Measurements from ENCODE around the gene RNPEPL1.

RNPEPL1 gene

DNA sequence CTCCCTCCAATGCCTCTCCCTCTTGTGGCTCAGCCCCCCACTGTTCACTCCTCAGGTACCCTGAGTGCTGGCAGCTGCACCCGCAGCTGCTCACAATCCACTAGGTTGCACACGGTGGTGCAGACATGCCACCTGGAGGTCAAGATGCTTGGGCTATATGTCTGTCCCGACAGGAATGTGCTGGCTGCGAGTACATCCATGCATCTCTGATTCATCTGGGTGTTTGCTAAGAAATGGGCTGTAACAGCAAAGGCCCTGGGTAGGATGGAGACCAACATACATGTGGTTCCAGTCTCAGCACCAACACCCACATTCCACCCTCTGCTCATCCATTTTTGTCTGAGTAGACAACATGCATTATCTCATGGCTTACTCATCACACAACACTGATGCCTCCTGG is 41.8 kb upstream of the RNPEPL1 start:
- H3K4me2 ChIP-seq (ENCODE audit: low read length) = no peak overlapping the region
- H3K36me3 ChIP-seq (ENCODE audit: control insufficient read depth, insufficient read depth, low read length) = no peaks in the 10 kb centered on the region
- H3K27me3 ChIP-seq (ENCODE audit: insufficient read depth, low read length, poor library complexity) = no peaks in the 10 kb centered on the region
- no peak overlapping the region for H2BK15ac ChIP-seq (replicated peaks; ENCODE audit: low read depth)
- WGBS (ENCODE audit: extremely low coverage, insufficient coverage, low lambda C conversion rate) = no CpG with 5 or more reads among the region's 4 CpGs
- H3K79me2 ChIP-seq (ENCODE audit: control insufficient read depth, insufficient read depth, low read length) = no peaks in the 10 kb centered on the region
- H2AK5ac ChIP-seq (ENCODE audit: low read length) = no peak overlapping the region
- H3K23ac ChIP-seq (ENCODE audit: low read length) = no peak overlapping the region
- H3K79me1 ChIP-seq (ENCODE audit: low read length) = no peaks in the 10 kb centered on the region
- no peak overlapping the region for H3K18ac ChIP-seq (ENCODE audit: low read length)
- H4K5ac ChIP-seq (ENCODE audit: low read length) = no peak overlapping the region
- no peak overlapping the region for H3K4me3 ChIP-seq (ENCODE audit: low read length)
- no peaks in the 10 kb centered on the region for H3K4me1 ChIP-seq (ENCODE audit: control insufficient read depth, low read depth, low read length)
- no peak overlapping the region for H3K56ac ChIP-seq (ENCODE audit: low read length)
- H3K4ac ChIP-seq (ENCODE audit: low read depth, low read length) = no peak overlapping the region
- H4K8ac ChIP-seq (ENCODE audit: low read depth, low read length) = no peak overlapping the region
- no peak overlapping the region for H2BK120ac ChIP-seq (ENCODE audit: low read depth, low read length)
- no peak overlapping the region for H3K9ac ChIP-seq (ENCODE audit: low read length)
- DNase-seq = no peak
- H2BK5ac ChIP-seq (ENCODE audit: low read length) = no peak overlapping the region
- no peak overlapping the region for H3K27ac ChIP-seq (ENCODE audit: low read depth, low read length)

DNA sequence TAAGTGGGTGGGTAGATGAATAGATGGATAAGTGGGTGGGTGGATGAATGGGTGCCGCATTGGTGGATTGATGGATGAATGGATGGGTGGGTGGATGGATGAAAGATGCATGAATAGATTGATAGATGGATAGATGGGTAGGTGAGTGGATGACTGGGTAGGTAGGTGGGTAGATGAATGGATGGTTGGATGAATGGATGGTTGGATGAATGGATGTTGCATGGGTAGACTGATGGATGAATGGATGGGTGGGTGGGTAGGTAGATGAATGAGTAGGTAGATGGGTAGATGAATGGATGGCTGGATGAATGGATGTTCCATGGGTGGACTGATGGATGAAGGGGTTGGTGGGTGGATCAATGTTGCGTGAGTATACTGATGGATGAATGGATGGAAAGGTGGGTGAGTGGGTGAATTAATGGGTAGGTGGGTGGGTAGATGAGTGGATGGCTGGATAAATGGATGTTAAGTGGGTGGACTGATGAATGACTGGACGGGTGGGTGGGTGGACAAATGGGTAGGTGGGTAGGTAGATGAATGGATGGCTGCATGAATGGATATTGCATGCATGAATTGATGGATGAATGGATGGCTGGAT is 41.0 kb upstream of the RNPEPL1 start:
- H3K23ac ChIP-seq (ENCODE audit: low read length) = no peak overlapping the region
- H3K79me1 ChIP-seq (ENCODE audit: low read length) = no peaks in the 10 kb centered on the region
- H3K36me3 ChIP-seq (ENCODE audit: control insufficient read depth, insufficient read depth, low read length) = no peaks in the 10 kb centered on the region

DNA sequence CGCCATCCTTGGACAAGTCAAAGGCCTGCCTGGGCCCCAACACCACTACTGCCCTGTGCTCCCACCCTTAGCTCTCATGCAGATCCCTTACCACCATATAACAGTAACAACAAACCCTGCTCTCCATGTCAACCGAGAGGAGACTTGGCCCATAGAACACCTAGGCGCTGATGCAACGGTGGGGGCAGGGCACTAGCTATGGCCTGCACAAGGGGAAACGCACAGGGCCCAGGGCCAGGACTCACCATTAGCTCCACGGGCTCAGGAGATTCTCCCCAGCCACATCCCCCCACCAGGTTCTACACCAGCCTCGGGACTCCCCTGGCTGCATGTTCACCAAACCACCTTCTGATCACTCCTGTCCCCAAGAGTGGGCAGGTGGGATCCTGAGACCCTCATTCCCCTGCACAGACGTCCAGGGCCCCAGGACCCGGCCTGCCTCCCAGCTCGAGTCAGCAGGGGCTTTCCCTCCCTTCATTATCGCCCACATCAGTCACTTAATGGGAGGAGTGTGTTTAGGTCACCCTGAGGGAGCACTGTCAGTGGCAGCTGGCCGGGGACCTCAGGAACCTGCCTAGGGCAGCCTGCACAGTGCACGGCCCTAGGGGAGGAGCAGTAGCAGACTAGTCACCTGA is 39.8 kb upstream of the RNPEPL1 start:
- Histone ChIP-seq H4K8ac (ENCODE audit: low read depth, low read length) (no peak overlapping the region), H3K18ac (ENCODE audit: low read length) (no peak overlapping the region), H2AK5ac (ENCODE audit: low read length) (no peak overlapping the region), H2BK5ac (ENCODE audit: low read length) (no peak overlapping the region), H3K56ac (ENCODE audit: low read length) (no peak overlapping the region), H3K4me1 (ENCODE audit: control insufficient read depth, low read depth, low read length) (no peaks in the 10 kb centered on the region), H2BK15ac (replicated peaks; ENCODE audit: low read depth) (no peak overlapping the region), H3K79me1 (ENCODE audit: low read length) (no peaks in the 10 kb centered on the region), H3K27me3 (ENCODE audit: insufficient read depth, low read length, poor library complexity) (no peaks in the 10 kb centered on the region), H3K79me2 (ENCODE audit: control insufficient read depth, insufficient read depth, low read length) (no peaks in the 10 kb centered on the region), H3K36me3 (ENCODE audit: control insufficient read depth, insufficient read depth, low read length) (no peaks in the 10 kb centered on the region), H3K27ac (ENCODE audit: low read depth, low read length) (no peak overlapping the region), H2BK120ac (ENCODE audit: low read depth, low read length) (no peak overlapping the region), H4K5ac (ENCODE audit: low read length) (no peak overlapping the region), H3K23ac (ENCODE audit: low read length) (no peak overlapping the region), H3K4me2 (ENCODE audit: low read length) (no peak overlapping the region), H3K4ac (ENCODE audit: low read depth, low read length) (no peak overlapping the region), H3K4me3 (ENCODE audit: low read length) (no peak overlapping the region), H3K9ac (ENCODE audit: low read length) (no peak overlapping the region)
- whole genome bisulfite sequencing (ENCODE audit: extremely low coverage, insufficient coverage, low lambda C conversion rate) = no CpG with 5 or more reads among the region's 13 CpGs
- DNase-seq = no peak

More for the DNA sequence above, 41.0 kb upstream of the RNPEPL1 start:
- Histone ChIP-seq H3K4me1 (ENCODE audit: control insufficient read depth, low read depth, low read length) (no peaks in the 10 kb centered on the region), H2BK15ac (replicated peaks; ENCODE audit: low read depth) (no peak overlapping the region), H3K18ac (ENCODE audit: low read length) (no peak overlapping the region), H3K9ac (ENCODE audit: low read length) (no peak overlapping the region), H3K4me3 (ENCODE audit: low read length) (no peak overlapping the region), H3K4ac (ENCODE audit: low read depth, low read length) (no peak overlapping the region), H2BK120ac (ENCODE audit: low read depth, low read length) (no peak overlapping the region), H2AK5ac (ENCODE audit: low read length) (no peak overlapping the region), H3K27me3 (ENCODE audit: insufficient read depth, low read length, poor library complexity) (no peaks in the 10 kb centered on the region), H4K8ac (ENCODE audit: low read depth, low read length) (no peak overlapping the region), H3K79me2 (ENCODE audit: control insufficient read depth, insufficient read depth, low read length) (no peaks in the 10 kb centered on the region), H3K56ac (ENCODE audit: low read length) (no peak overlapping the region), H3K27ac (ENCODE audit: low read depth, low read length) (no peak overlapping the region), H4K5ac (ENCODE audit: low read length) (no peak overlapping the region), H2BK5ac (ENCODE audit: low read length) (no peak overlapping the region), H3K4me2 (ENCODE audit: low read length) (no peak overlapping the region)
- DNase-seq = no peak
- WGBS (ENCODE audit: extremely low coverage, insufficient coverage, low lambda C conversion rate) = no CpG with 5 or more reads among the region's 3 CpGs

DNA sequence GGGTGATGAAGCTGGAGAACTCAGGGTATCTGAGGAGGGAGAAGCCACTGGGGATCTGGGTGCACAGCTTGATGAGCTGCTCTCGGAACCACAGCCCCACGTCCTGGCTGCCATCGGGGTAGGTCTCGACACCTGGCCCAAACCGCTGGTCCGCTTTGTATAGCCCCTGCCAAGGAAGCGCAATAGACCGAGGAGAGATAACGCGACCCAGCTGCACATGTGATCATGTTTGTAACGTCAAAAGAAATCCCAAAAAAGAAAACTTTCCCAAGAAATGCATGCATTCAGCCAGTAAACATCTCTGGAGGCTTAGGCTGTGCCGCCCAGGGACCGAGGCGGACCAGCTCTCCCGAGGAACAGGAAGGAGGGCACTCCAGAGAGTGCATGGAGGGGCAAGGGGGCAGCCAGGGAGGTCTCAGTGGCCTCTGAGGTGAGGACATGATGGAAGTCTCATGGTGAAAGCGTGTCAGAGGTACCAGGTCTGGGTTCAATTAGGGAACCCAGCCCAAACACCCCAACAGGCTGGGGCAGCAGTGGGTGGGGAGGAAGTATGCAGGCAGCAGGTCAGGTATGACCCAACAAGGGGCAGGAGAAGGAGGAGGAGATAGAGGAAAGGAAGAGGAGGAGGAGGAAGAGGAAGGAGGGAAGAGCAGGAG is 38.8 kb upstream of the RNPEPL1 start:
- no peak overlapping the region for H3K56ac ChIP-seq (ENCODE audit: low read length)
- H2BK15ac ChIP-seq (replicated peaks; ENCODE audit: low read depth) = no peak overlapping the region
- H3K4ac ChIP-seq (ENCODE audit: low read depth, low read length) = no peak overlapping the region
- no peaks in the 10 kb centered on the region for H3K36me3 ChIP-seq (ENCODE audit: control insufficient read depth, insufficient read depth, low read length)
- H3K27me3 ChIP-seq (ENCODE audit: insufficient read depth, low read length, poor library complexity) = no peaks in the 10 kb centered on the region
- no peak overlapping the region for H2BK120ac ChIP-seq (ENCODE audit: low read depth, low read length)
- H4K8ac ChIP-seq (ENCODE audit: low read depth, low read length) = no peak overlapping the region
- no peak overlapping the region for H4K5ac ChIP-seq (ENCODE audit: low read length)
- no peak for DNase-seq
- no peaks in the 10 kb centered on the region for H3K4me1 ChIP-seq (ENCODE audit: control insufficient read depth, low read depth, low read length)
- H3K9ac ChIP-seq (ENCODE audit: low read length) = no peak overlapping the region
- no peak overlapping the region for H3K23ac ChIP-seq (ENCODE audit: low read length)
- no peaks in the 10 kb centered on the region for H3K79me1 ChIP-seq (ENCODE audit: low read length)
- no peak overlapping the region for H3K4me3 ChIP-seq (ENCODE audit: low read length)
- H3K4me2 ChIP-seq (ENCODE audit: low read length) = no peak overlapping the region
- no peak overlapping the region for H3K27ac ChIP-seq (ENCODE audit: low read depth, low read length)
- H3K18ac ChIP-seq (ENCODE audit: low read length) = no peak overlapping the region
- H3K79me2 ChIP-seq (ENCODE audit: control insufficient read depth, insufficient read depth, low read length) = no peaks in the 10 kb centered on the region
- no peak overlapping the region for H2BK5ac ChIP-seq (ENCODE audit: low read length)
- H2AK5ac ChIP-seq (ENCODE audit: low read length) = no peak overlapping the region
- WGBS (ENCODE audit: extremely low coverage, insufficient coverage, low lambda C conversion rate) = no CpG with 5 or more reads among the region's 16 CpGs

GRCh38 chr2:240530181-240530580 is 38.1 kb upstream of the RNPEPL1 start:
- H3K36me3 ChIP-seq (ENCODE audit: control insufficient read depth, insufficient read depth, low read length) = no peaks in the 10 kb centered on the region
- no peak overlapping the region for H3K23ac ChIP-seq (ENCODE audit: low read length)
- no peak overlapping the region for H3K4me3 ChIP-seq (ENCODE audit: low read length)
- no CpG with 5 or more reads among the region's 7 CpGs for WGBS (ENCODE audit: extremely low coverage, insufficient coverage, low lambda C conversion rate)
- H2BK15ac ChIP-seq (replicated peaks; ENCODE audit: low read depth) = no peak overlapping the region
- H2BK120ac ChIP-seq (ENCODE audit: low read depth, low read length) = no peak overlapping the region
- no peak overlapping the region for H4K8ac ChIP-seq (ENCODE audit: low read depth, low read length)
- no peaks in the 10 kb centered on the region for H3K27me3 ChIP-seq (ENCODE audit: insufficient read depth, low read length, poor library complexity)
- DNase-seq = no peak
- no peak overlapping the region for H2AK5ac ChIP-seq (ENCODE audit: low read length)
- H3K79me2 ChIP-seq (ENCODE audit: control insufficient read depth, insufficient read depth, low read length) = no peaks in the 10 kb centered on the region
- no peaks in the 10 kb centered on the region for H3K4me1 ChIP-seq (ENCODE audit: control insufficient read depth, low read depth, low read length)
- no peak overlapping the region for H3K4me2 ChIP-seq (ENCODE audit: low read length)
- no peak overlapping the region for H3K27ac ChIP-seq (ENCODE audit: low read depth, low read length)
- H2BK5ac ChIP-seq (ENCODE audit: low read length) = no peak overlapping the region
- no peak overlapping the region for H3K18ac ChIP-seq (ENCODE audit: low read length)
- no peak overlapping the region for H3K9ac ChIP-seq (ENCODE audit: low read length)
- no peaks in the 10 kb centered on the region for H3K79me1 ChIP-seq (ENCODE audit: low read length)
- H4K5ac ChIP-seq (ENCODE audit: low read length) = no peak overlapping the region
- H3K4ac ChIP-seq (ENCODE audit: low read depth, low read length) = no peak overlapping the region
- H3K56ac ChIP-seq (ENCODE audit: low read length) = no peak overlapping the region
